ENCODE results near the gene IFNL4.
"Not testable (repeated sequence)": the region's sequence is repeated elsewhere in the genome, so short reads cannot be mapped to it uniquely, and the experiment has no call there.

Gene IFNL4

GRCh38 chr19:39236527-39236926, 12.1 kb downstream of the IFNL4 start:
- no peak for DNase-seq
- in situ Hi-C loops (cut with MboI; ENCODE audit: low pct_unique_long_range_greater_than_20kb, low sequenced_read_pairs), result no loop called here

- in situ Hi-C loops (cut with MboI; ENCODE audit: low pct_unique_long_range_greater_than_20kb, low sequenced_read_pairs), result no loop called here
Observed at GRCh38 chr19:39232708-39233107, 15.9 kb downstream of the IFNL4 start.

GRCh38 chr19:39230096-39230764, 18.4 kb downstream of the IFNL4 start:
- no peak for DNase-seq
- in situ Hi-C loops (cut with MboI; ENCODE audit: low pct_unique_long_range_greater_than_20kb, low sequenced_read_pairs), result no loop called here

More at GRCh38 chr19:39232708-39233107, 15.9 kb downstream of the IFNL4 start:
- DNase-seq, result no peak

- in situ Hi-C loops (cut with MboI; ENCODE audit: low pct_unique_long_range_greater_than_20kb, low sequenced_read_pairs), result no loop called here
- peak; percentile 72 for DNase-seq
Observed at GRCh38 chr19:39224910-39225309, 23.7 kb downstream of the IFNL4 start.

GRCh38 chr19:39223703-39224279, 24.9 kb downstream of the IFNL4 start:
- peak; percentile 43 for DNase-seq
- in situ Hi-C loops (cut with MboI; ENCODE audit: low pct_unique_long_range_greater_than_20kb, low sequenced_read_pairs), result no loop called here

GRCh38 chr19:39219108-39219507, 29.5 kb downstream of the IFNL4 start:
- DNase-seq; in situ Hi-C loops (cut with MboI; ENCODE audit: low pct_unique_long_range_greater_than_20kb, low sequenced_read_pairs): not testable (repeated sequence)

GRCh38 chr19:39218230-39219007, 30.2 kb downstream of the IFNL4 start:
- no peak for DNase-seq
- in situ Hi-C loops (cut with MboI; ENCODE audit: low pct_unique_long_range_greater_than_20kb, low sequenced_read_pairs), result no loop called here

GRCh38 chr19:39217094-39217493, 31.6 kb downstream of the IFNL4 start:
- in situ Hi-C loops (cut with MboI; ENCODE audit: low pct_unique_long_range_greater_than_20kb, low sequenced_read_pairs), result no loop called here
- no peak for DNase-seq

- in situ Hi-C loops (cut with MboI; ENCODE audit: low pct_unique_long_range_greater_than_20kb, low sequenced_read_pairs); DNase-seq: not testable (repeated sequence)
Observed at GRCh38 chr19:39215323-39215722, 33.3 kb downstream of the IFNL4 start.

- in situ Hi-C loops (cut with MboI; ENCODE audit: low pct_unique_long_range_greater_than_20kb, low sequenced_read_pairs), result no loop called here
- DNase-seq, result peak; percentile 76
Observed at GRCh38 chr19:39212375-39212742, 36.3 kb downstream of the IFNL4 start.

- DNase-seq, result peak; percentile 22
- in situ Hi-C loops (cut with MboI; ENCODE audit: low pct_unique_long_range_greater_than_20kb, low sequenced_read_pairs), result no loop called here
Observed at GRCh38 chr19:39211731-39212374, 36.8 kb downstream of the IFNL4 start.

GRCh38 chr19:39209196-39209595, 39.5 kb downstream of the IFNL4 start:
- no peak for DNase-seq
- in situ Hi-C loops (cut with MboI; ENCODE audit: low pct_unique_long_range_greater_than_20kb, low sequenced_read_pairs), result no loop called here

- in situ Hi-C loops (cut with MboI; ENCODE audit: low pct_unique_long_range_greater_than_20kb, low sequenced_read_pairs), result no loop called here
- no peak for DNase-seq
Observed at GRCh38 chr19:39208175-39208795, 40.4 kb downstream of the IFNL4 start.

GRCh38 chr19:39207293-39207836, 41.3 kb downstream of the IFNL4 start:
- in situ Hi-C loops (cut with MboI; ENCODE audit: low pct_unique_long_range_greater_than_20kb, low sequenced_read_pairs), result no loop called here
- no peak for DNase-seq

GRCh38 chr19:39206122-39206521, 42.5 kb downstream of the IFNL4 start:
- no peak for DNase-seq
- in situ Hi-C loops (cut with MboI; ENCODE audit: low pct_unique_long_range_greater_than_20kb, low sequenced_read_pairs), result no loop called here

GRCh38 chr19:39205449-39205764, 43.2 kb downstream of the IFNL4 start:
- in situ Hi-C loops (cut with MboI; ENCODE audit: low pct_unique_long_range_greater_than_20kb, low sequenced_read_pairs), result no loop called here
- DNase-seq, result no peak

- in situ Hi-C loops (cut with MboI; ENCODE audit: low pct_unique_long_range_greater_than_20kb, low sequenced_read_pairs), result no loop called here
- no peak for DNase-seq
Observed at GRCh38 chr19:39203372-39204341, 45.0 kb downstream of the IFNL4 start, which contains the start of gene SYCN. SYCN (minus strand) TSS chr19:39204263; CDS start chr19:39204254, 9 bp downstream.

GRCh38 chr19:39202998-39203355, 45.7 kb downstream of the IFNL4 start:
- DNase-seq, result no peak
- in situ Hi-C loops (cut with MboI; ENCODE audit: low pct_unique_long_range_greater_than_20kb, low sequenced_read_pairs), result no loop called here

Measured in KBM-7 (cell line).